Measurements from ENCODE around the gene C2orf68. TPM values are rescaled to one million over a fixed set of nuclear protein-coding genes. Genes with fewer than 3 reads are reported as not detected.
A peak's percentile ranks its signal among the peaks of the same experiment; 100 is the strongest.

C2orf68 gene
- total and polyA plus RNA-seq, 2 of the 13 experiments (the other 11 are each of a cell fraction or from before 2014, with no cell fraction given), result 47.1 to 77.4 TPM

DNA sequence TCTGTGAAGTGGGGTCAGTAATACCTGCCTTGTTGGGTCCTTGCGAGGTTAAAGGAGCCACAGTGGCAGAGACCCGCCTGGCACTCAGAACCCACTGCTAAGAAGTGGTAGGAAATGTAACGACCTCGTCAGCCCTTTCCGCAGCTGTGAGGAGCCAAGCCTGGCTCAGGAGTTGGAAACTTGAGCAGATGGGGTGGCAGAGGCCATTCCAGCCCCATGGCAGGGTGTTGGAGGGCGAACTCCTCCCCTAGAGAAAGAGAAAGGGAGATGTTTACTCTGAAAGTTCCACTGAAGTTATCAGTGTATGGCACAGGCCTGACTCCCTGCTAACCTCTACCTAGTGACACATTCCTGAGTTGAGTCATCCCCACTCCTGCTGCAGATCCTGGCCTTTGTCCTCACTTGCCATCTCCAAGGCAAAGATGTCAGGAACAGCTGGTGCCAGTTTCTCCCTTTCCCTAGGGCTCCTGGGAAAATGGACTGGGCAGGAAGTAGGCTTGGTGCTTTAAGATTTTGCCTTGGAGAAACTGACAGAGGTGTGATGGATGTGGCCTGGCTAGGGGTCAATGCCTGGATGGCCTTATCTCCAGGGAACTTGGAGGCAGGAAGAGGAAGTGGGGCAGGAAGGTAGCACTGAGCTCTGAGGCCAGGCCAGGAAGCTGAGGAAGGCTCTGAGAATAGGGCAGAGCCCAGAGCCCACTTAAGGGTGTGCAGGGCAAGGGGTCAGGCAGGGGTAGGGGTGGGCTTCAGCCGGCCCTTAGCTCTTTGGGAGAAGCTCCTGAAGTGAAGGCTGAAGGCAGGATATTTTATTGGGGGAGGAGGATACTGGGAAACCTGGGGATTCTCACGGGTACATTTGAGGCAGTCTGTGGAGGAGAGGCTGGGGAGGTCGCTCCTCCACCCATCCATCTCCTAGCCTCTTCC lies 26.7 kb downstream of the C2orf68 start (continued):
- TF ChIP-seq, protein P1, sequence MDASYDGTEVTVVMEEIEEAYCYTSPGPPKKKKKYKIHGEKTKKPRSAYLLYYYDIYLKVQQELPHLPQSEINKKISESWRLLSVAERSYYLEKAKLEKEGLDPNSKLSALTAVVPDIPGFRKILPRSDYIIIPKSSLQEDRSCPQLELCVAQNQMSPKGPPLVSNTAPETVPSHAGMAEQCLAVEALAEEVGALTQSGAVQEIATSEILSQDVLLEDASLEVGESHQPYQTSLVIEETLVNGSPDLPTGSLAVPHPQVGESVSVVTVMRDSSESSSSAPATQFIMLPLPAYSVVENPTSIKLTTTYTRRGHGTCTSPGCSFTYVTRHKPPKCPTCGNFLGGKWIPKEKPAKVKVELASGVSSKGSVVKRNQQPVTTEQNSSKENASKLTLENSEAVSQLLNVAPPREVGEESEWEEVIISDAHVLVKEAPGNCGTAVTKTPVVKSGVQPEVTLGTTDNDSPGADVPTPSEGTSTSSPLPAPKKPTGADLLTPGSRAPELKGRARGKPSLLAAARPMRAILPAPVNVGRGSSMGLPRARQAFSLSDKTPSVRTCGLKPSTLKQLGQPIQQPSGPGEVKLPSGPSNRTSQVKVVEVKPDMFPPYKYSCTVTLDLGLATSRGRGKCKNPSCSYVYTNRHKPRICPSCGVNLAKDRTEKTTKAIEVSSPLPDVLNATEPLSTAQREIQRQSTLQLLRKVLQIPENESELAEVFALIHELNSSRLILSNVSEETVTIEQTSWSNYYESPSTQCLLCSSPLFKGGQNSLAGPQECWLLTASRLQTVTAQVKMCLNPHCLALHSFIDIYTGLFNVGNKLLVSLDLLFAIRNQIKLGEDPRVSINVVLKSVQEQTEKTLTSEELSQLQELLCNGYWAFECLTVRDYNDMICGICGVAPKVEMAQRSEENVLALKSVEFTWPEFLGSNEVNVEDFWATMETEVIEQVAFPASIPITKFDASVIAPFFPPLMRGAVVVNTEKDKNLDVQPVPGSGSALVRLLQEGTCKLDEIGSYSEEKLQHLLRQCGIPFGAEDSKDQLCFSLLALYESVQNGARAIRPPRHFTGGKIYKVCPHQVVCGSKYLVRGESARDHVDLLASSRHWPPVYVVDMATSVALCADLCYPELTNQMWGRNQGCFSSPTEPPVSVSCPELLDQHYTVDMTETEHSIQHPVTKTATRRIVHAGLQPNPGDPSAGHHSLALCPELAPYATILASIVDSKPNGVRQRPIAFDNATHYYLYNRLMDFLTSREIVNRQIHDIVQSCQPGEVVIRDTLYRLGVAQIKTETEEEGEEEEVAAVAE (CRISPR knock-in tag; IDR thresholded peaks at IDR 0.05; ENCODE audit: borderline replicate concordance), result peak; percentile 82; the same call in 1 of the 2 replicates
- TF ChIP-seq, protein P2, sequence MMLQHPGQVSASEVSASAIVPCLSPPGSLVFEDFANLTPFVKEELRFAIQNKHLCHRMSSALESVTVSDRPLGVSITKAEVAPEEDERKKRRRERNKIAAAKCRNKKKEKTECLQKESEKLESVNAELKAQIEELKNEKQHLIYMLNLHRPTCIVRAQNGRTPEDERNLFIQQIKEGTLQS (CRISPR knock-in tag; IDR thresholded peaks at IDR 0.05), result peak; percentile 94
- TF ChIP-seq ZNF282 (IDR thresholded peaks at IDR 0.05; ENCODE audit: partially characterized antibody) (no peak), HOXA7 (CRISPR knock-in tag; IDR thresholded peaks at IDR 0.05) (no peak), ETV5 (CRISPR knock-in tag; IDR thresholded peaks at IDR 0.05; ENCODE audit: borderline replicate concordance) (peak; percentile 81; the same call in 1 of the 2 replicates), CEBPB (IDR thresholded peaks at IDR 0.05; ENCODE audit: borderline replicate concordance, low read depth, low read length) (peak; percentile 42; the same call in 1 of the 2 replicates), THAP11 (CRISPR knock-in tag; IDR thresholded peaks at IDR 0.05) (peak; percentile 54), ZNF749 (CRISPR knock-in tag; IDR thresholded peaks at IDR 0.05; ENCODE audit: borderline replicate concordance) (no peak; the same call in 1 of the 2 replicates), YEATS2 (CRISPR knock-in tag; IDR thresholded peaks at IDR 0.05; ENCODE audit: borderline replicate concordance) (peak; percentile 12; the same call in 1 of the 2 replicates), RELA (CRISPR knock-in tag; IDR thresholded peaks at IDR 0.05) (peak; percentile 14; the same call in 1 of the 2 replicates), ZNF800 (CRISPR knock-in tag; IDR thresholded peaks at IDR 0.05) (peak; percentile 83; the same call in 1 of the 2 replicates), ZFY (CRISPR knock-in tag; IDR thresholded peaks at IDR 0.05) (peak; percentile 55; the same call in 1 of the 2 replicates), ZBTB42 (CRISPR knock-in tag; IDR thresholded peaks at IDR 0.05) (peak; percentile 7; the same call in 1 of the 2 replicates)
- TF ChIP-seq, protein P3, sequence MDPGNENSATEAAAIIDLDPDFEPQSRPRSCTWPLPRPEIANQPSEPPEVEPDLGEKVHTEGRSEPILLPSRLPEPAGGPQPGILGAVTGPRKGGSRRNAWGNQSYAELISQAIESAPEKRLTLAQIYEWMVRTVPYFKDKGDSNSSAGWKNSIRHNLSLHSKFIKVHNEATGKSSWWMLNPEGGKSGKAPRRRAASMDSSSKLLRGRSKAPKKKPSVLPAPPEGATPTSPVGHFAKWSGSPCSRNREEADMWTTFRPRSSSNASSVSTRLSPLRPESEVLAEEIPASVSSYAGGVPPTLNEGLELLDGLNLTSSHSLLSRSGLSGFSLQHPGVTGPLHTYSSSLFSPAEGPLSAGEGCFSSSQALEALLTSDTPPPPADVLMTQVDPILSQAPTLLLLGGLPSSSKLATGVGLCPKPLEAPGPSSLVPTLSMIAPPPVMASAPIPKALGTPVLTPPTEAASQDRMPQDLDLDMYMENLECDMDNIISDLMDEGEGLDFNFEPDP (CRISPR knock-in tag; conservative IDR thresholded peaks at IDR 0.05), result 0 out of 2 replicates have a peak, but pooled peaks have one; percentile 17
- TF ChIP-seq, protein P4, sequence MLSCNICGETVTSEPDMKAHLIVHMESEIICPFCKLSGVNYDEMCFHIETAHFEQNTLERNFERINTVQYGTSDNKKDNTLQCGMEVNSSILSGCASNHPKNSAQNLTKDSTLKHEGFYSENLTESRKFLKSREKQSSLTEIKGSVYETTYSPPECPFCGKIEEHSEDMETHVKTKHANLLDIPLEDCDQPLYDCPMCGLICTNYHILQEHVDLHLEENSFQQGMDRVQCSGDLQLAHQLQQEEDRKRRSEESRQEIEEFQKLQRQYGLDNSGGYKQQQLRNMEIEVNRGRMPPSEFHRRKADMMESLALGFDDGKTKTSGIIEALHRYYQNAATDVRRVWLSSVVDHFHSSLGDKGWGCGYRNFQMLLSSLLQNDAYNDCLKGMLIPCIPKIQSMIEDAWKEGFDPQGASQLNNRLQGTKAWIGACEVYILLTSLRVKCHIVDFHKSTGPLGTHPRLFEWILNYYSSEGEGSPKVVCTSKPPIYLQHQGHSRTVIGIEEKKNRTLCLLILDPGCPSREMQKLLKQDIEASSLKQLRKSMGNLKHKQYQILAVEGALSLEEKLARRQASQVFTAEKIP (CRISPR knock-in tag; IDR thresholded peaks at IDR 0.05; ENCODE audit: borderline replicate concordance), result no peak
